GM10266 (cell line): Measurements from ENCODE around the gene XRCC4.

Experiments
- DNase-seq: peaks from one replicate; pipeline ENCODE4 v3.0.0; 2012; ENCODE audit errors: extremely low spot score
- CTCF ChIP-seq: IDR thresholded peaks from 2 replicates; pipeline ENCODE4 v1.5.1; 2012; ENCODE audit warnings: mild to moderate bottlenecking, low read depth; ENCODE audit not compliant: control insufficient read depth, insufficient read depth; ENCODE audit errors: missing control alignments

XRCC4 gene

GRCh38 chr5:83076742-83077661, at the start of gene XRCC4, which contains the start of gene TMEM167A:
Gene XRCC4 (plus strand): TSS chr5:83077547. CDS start chr5:83104920, 27,373 bp downstream.
Gene TMEM167A (minus strand): TSS chr5:83077394. CDS start chr5:83077323, 71 bp downstream.
- TF ChIP-seq CTCF, result no peak

GRCh38 chr5:83029912-83030311, 47.4 kb upstream of the XRCC4 start:
- no peak for TF ChIP-seq CTCF

More at GRCh38 chr5:83076742-83077661, at the start of gene XRCC4, which contains the start of gene TMEM167A:
- DNase-seq, result peak; percentile 88

GRCh38 chr5:83031381-83031780, 46.0 kb upstream of the XRCC4 start:
- TF ChIP-seq CTCF, result no peak
- DNase-seq, result no peak

More at GRCh38 chr5:83029912-83030311, 47.4 kb upstream of the XRCC4 start:
- DNase-seq, result no peak

- DNase-seq, result no peak
- no peak for TF ChIP-seq CTCF
Observed at GRCh38 chr5:83034036-83034435, 43.3 kb upstream of the XRCC4 start.

- DNase-seq, result no peak
- TF ChIP-seq CTCF, result no peak
Observed at GRCh38 chr5:83034528-83035207, 42.7 kb upstream of the XRCC4 start.

- TF ChIP-seq CTCF, result no peak
- no peak for DNase-seq
Observed at GRCh38 chr5:83035373-83036100, 41.8 kb upstream of the XRCC4 start.
